HEK293 (cell line): ENCODE measurements around the gene RIOK1.

Experiments used
- SETDB1 ChIP-seq: IDR thresholded peaks from one replicate; pipeline ENCODE4 v1.6.1; 2017; ENCODE audit warnings: mild to moderate bottlenecking, low read length, moderate library complexity, mixed read lengths; ENCODE audit not compliant: insufficient read length
- ZNF274 ChIP-seq, 2 experiments: fragments of 200-500 bp in 1 of 2; fragments of 450-650 bp in 1 of 2; sonication (Bioruptor generic) in 1 of 2; formaldehyde crosslinking in 1 of 2; IDR thresholded peaks; 2 replicates each; pipeline versions ENCODE4 v1.5.1 to v1.6.1; 2014 to 2016; ENCODE audit warnings: borderline replicate concordance in 1 of 2, inconsistent platforms in 1 of 2, low read length in 1 of 2, missing biosample characterization in 1 of 2, missing genetic modification characterization in 1 of 2
- ZNF366 ChIP-seq: fragments of 450-650 bp; formaldehyde crosslinking; conservative IDR thresholded peaks from 2 replicates; pipeline ENCODE4 v1.5.1; 2016; ENCODE audit warnings: missing biosample characterization, missing genetic modification characterization
- TF ChIP-seq, protein P1 (sequence below): fragments of 450-650 bp; formaldehyde crosslinking; IDR thresholded peaks from 2 replicates; pipeline ENCODE4 v1.5.1; 2016; ENCODE audit warnings: missing biosample characterization, missing genetic modification characterization
- TF ChIP-seq, protein P2 (sequence below): fragments of 450-650 bp; formaldehyde crosslinking; IDR thresholded peaks from 2 replicates; pipeline ENCODE4 v1.5.1; 2016; ENCODE audit warnings: missing biosample characterization, missing genetic modification characterization
- TF ChIP-seq, protein P3 (sequence below): fragments of 450-650 bp; formaldehyde crosslinking; IDR thresholded peaks from 2 replicates; pipeline ENCODE4 v1.5.1; 2016; ENCODE audit warnings: missing biosample characterization, missing genetic modification characterization

DNA sequence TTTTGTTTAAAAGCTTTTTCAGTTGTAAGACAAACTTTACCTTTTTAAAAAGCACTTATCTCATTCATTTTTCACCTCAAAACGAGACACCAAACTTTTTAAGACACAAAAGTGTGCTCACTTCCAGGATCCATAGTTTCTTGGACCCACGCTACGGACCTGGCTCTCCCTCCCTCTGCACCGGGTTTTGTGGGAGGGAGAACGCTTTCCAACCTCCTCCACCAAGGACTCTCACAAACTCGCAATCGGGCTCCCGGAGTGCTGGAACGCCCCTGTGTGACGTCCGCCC lies 502 bp upstream of the RIOK1 start:
- no peak for TF ChIP-seq ZNF366
- TF ChIP-seq, protein P1, sequence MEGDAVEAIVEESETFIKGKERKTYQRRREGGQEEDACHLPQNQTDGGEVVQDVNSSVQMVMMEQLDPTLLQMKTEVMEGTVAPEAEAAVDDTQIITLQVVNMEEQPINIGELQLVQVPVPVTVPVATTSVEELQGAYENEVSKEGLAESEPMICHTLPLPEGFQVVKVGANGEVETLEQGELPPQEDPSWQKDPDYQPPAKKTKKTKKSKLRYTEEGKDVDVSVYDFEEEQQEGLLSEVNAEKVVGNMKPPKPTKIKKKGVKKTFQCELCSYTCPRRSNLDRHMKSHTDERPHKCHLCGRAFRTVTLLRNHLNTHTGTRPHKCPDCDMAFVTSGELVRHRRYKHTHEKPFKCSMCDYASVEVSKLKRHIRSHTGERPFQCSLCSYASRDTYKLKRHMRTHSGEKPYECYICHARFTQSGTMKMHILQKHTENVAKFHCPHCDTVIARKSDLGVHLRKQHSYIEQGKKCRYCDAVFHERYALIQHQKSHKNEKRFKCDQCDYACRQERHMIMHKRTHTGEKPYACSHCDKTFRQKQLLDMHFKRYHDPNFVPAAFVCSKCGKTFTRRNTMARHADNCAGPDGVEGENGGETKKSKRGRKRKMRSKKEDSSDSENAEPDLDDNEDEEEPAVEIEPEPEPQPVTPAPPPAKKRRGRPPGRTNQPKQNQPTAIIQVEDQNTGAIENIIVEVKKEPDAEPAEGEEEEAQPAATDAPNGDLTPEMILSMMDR (tag by site-specific recombination), result no peak
- no peak for TF ChIP-seq ZNF274 (IDR thresholded peaks at IDR 0.05; ENCODE audit: low read length)
- no peak for TF ChIP-seq ZNF274 (tag by site-specific recombination; IDR thresholded peaks at IDR 0.05; ENCODE audit: borderline replicate concordance)
- no peak for TF ChIP-seq SETDB1
- TF ChIP-seq, protein P2, sequence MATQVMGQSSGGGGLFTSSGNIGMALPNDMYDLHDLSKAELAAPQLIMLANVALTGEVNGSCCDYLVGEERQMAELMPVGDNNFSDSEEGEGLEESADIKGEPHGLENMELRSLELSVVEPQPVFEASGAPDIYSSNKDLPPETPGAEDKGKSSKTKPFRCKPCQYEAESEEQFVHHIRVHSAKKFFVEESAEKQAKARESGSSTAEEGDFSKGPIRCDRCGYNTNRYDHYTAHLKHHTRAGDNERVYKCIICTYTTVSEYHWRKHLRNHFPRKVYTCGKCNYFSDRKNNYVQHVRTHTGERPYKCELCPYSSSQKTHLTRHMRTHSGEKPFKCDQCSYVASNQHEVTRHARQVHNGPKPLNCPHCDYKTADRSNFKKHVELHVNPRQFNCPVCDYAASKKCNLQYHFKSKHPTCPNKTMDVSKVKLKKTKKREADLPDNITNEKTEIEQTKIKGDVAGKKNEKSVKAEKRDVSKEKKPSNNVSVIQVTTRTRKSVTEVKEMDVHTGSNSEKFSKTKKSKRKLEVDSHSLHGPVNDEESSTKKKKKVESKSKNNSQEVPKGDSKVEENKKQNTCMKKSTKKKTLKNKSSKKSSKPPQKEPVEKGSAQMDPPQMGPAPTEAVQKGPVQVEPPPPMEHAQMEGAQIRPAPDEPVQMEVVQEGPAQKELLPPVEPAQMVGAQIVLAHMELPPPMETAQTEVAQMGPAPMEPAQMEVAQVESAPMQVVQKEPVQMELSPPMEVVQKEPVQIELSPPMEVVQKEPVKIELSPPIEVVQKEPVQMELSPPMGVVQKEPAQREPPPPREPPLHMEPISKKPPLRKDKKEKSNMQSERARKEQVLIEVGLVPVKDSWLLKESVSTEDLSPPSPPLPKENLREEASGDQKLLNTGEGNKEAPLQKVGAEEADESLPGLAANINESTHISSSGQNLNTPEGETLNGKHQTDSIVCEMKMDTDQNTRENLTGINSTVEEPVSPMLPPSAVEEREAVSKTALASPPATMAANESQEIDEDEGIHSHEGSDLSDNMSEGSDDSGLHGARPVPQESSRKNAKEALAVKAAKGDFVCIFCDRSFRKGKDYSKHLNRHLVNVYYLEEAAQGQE, result no peak; the same call in 1 of the 2 replicates
- TF ChIP-seq, protein P3, sequence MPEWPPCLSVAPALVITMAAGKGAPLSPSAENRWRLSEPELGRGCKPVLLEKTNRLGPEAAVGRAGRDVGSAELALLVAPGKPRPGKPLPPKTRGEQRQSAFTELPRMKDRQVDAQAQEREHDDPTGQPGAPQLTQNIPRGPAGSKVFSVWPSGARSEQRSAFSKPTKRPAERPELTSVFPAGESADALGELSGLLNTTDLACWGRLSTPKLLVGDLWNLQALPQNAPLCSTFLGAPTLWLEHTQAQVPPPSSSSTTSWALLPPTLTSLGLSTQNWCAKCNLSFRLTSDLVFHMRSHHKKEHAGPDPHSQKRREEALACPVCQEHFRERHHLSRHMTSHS (tag by site-specific recombination), result no peak
